Measurements from ENCODE around the gene RANGAP1.

- no peak for TF ChIP-seq CTCF (IDR thresholded peaks at IDR 0.05)
- no peak for TF ChIP-seq POLR2A (IDR thresholded peaks at IDR 0.05)
Measured at GRCh38 chr22:41274856-41275255, 11.1 kb downstream of the RANGAP1 start.

Data from lower leg skin (tissue), 3 donors.